ENCODE results near the gene ARHGAP21. TPM values are rescaled to one million over a fixed set of nuclear protein-coding genes. Genes with fewer than 3 reads are reported as not detected.

Gene ARHGAP21
- total and polyA plus RNA-seq, 2 donors from 2014 or later = 12.7 to 74.3 TPM

- H3K9ac ChIP-seq (ENCODE audit: low read length in 3 of 3) = no peak overlapping the region
- TF ChIP-seq CTCF (IDR thresholded peaks at IDR 0.05; ENCODE audit: borderline replicate concordance, extremely low read depth, insufficient read depth) = no peak
These were observed 29.6 kb downstream of the ARHGAP21 start for GRCh38 chr10:24694086-24694485.

GRCh38 chr10:24690961-24691512 is 32.6 kb downstream of the ARHGAP21 start:
- H3K9me3 ChIP-seq (ENCODE audit: control insufficient read depth in 2 of 3, insufficient read depth in 1 of 3, low read length in 3 of 3) = no peaks in the 10 kb centered on the region
- no peak for TF ChIP-seq CTCF (IDR thresholded peaks at IDR 0.05; ENCODE audit: borderline replicate concordance, extremely low read depth, insufficient read depth)
- no peaks in the 10 kb centered on the region for H3K36me3 ChIP-seq (ENCODE audit: control insufficient read depth in 2 of 3, insufficient read depth in 3 of 3, low read length in 3 of 3)
- no peak overlapping the region for H3K9ac ChIP-seq (ENCODE audit: low read length in 3 of 3)
- intact Hi-C loops (cut with DNase I) = no loop called here
- H3K27ac ChIP-seq (ENCODE audit: low read depth in 2 of 2, low read length in 2 of 2) = no peak overlapping the region
- no peak for FAIRE-seq
- H3K4me1 ChIP-seq (ENCODE audit: control insufficient read depth in 2 of 3, insufficient read depth in 2 of 3, low read depth in 1 of 3, low read length in 3 of 3) = no peaks in the 10 kb centered on the region
- no peaks in the 10 kb centered on the region for H3K27me3 ChIP-seq (ENCODE audit: control insufficient read depth, insufficient read depth, low read length)
- H3K4me3 ChIP-seq (ENCODE audit: low read length in 3 of 3) = no peak overlapping the region
- DNase-seq = no peak

More at GRCh38 chr10:24694086-24694485, 29.6 kb downstream of the ARHGAP21 start:
- Histone ChIP-seq H3K9me3 (ENCODE audit: control insufficient read depth in 2 of 3, insufficient read depth in 1 of 3, low read length in 3 of 3) (no peaks in the 10 kb centered on the region), H3K27me3 (ENCODE audit: control insufficient read depth, insufficient read depth, low read length) (no peaks in the 10 kb centered on the region), H3K36me3 (ENCODE audit: control insufficient read depth in 2 of 3, insufficient read depth in 3 of 3, low read length in 3 of 3) (no peaks in the 10 kb centered on the region), H3K4me1 (ENCODE audit: control insufficient read depth in 2 of 3, insufficient read depth in 2 of 3, low read depth in 1 of 3, low read length in 3 of 3) (peaks cover 0 to 3% (median 0%) of the 10 kb centered on the region in 3 donors), H3K4me3 (ENCODE audit: low read length in 3 of 3) (no peak overlapping the region), H3K27ac (ENCODE audit: low read depth in 2 of 2, low read length in 2 of 2) (no peak overlapping the region)
- FAIRE-seq (no peak), DNase-seq (no peak)
- intact Hi-C loops (cut with DNase I) = no loop called here

- Histone ChIP-seq H3K36me3 (ENCODE audit: control insufficient read depth in 2 of 3, insufficient read depth in 3 of 3, low read length in 3 of 3) (no peaks in the 10 kb centered on the region), H3K9me3 (ENCODE audit: control insufficient read depth in 2 of 3, insufficient read depth in 1 of 3, low read length in 3 of 3) (no peaks in the 10 kb centered on the region), H3K27ac (ENCODE audit: low read depth in 2 of 2, low read length in 2 of 2) (no peak overlapping the region), H3K27me3 (ENCODE audit: control insufficient read depth, insufficient read depth, low read length) (no peaks in the 10 kb centered on the region), H3K9ac (ENCODE audit: low read length in 3 of 3) (no peak overlapping the region), H3K4me1 (ENCODE audit: control insufficient read depth in 2 of 3, insufficient read depth in 2 of 3, low read depth in 1 of 3, low read length in 3 of 3) (peaks cover 0 to 2% (median 0%) of the 10 kb centered on the region in 3 donors), H3K4me3 (ENCODE audit: low read length in 3 of 3) (no peak overlapping the region)
- FAIRE-seq = no peak
- intact Hi-C loops (cut with DNase I) = no loop called here
- no peak for TF ChIP-seq CTCF (IDR thresholded peaks at IDR 0.05; ENCODE audit: borderline replicate concordance, extremely low read depth, insufficient read depth)
- no peak for DNase-seq
These were observed 37.6 kb downstream of the ARHGAP21 start for GRCh38 chr10:24685958-24686540.

All from kidney (tissue), 14 donors.